OCI-LY1 (cell line): ENCODE measurements around the gene ARID3B.

Source experiments
- H2AFZ ChIP-seq: fragments of 200-600 bp; sonication (generic), shearing (Covaris generic); 2 replicates; pipeline ENCODE4 v1.6.0; 2014; ENCODE audit warnings: antibody characterized with exemption, mild to moderate bottlenecking, low read length
- H3F3A ChIP-seq: fragments of 200-600 bp; sonication (generic), shearing (Covaris generic); 2 replicates; pipeline ENCODE4 v1.6.0; 2014; ENCODE audit warnings: mild to moderate bottlenecking, antibody characterized with exemption, low read length, moderate library complexity; ENCODE audit not compliant: insufficient read depth
- H3K27ac ChIP-seq: fragments of 200-600 bp; sonication (generic); 2 replicates; pipeline ENCODE4 v1.5.1; 2014; ENCODE audit warnings: low read length, mixed run types, mild to moderate bottlenecking, low read depth; ENCODE audit not compliant: poor library complexity, severe bottlenecking
- H3K27me3 ChIP-seq: fragments of 200-600 bp; sonication (generic); 2 replicates; pipeline ENCODE4 v1.6.0; 2014; ENCODE audit warnings: antibody characterized with exemption, mild to moderate bottlenecking, low read length, moderate library complexity; ENCODE audit not compliant: insufficient read depth
- H3K36me3 ChIP-seq: fragments of 200-600 bp; sonication (generic); 2 replicates; pipeline ENCODE4 v1.6.1; 2014; ENCODE audit warnings: mild to moderate bottlenecking, antibody characterized with exemption, low read length, moderate library complexity, mixed read lengths; ENCODE audit not compliant: insufficient read depth
- H3K4me1 ChIP-seq: fragments of 200-600 bp; sonication (generic); 2 replicates; pipeline ENCODE4 v1.5.1; 2014; ENCODE audit warnings: mild to moderate bottlenecking, low read length, moderate library complexity; ENCODE audit not compliant: insufficient read depth, severe bottlenecking
- H3K4me2 ChIP-seq: fragments of 200-600 bp; sonication (generic), shearing (Covaris generic); 2 replicates; pipeline ENCODE4 v1.6.1; 2014; ENCODE audit warnings: low read length
- H3K4me3 ChIP-seq: fragments of 200-600 bp; sonication (generic); 2 replicates; pipeline ENCODE4 v1.5.1; 2014; ENCODE audit warnings: low read length, low read depth, mild to moderate bottlenecking, mixed read lengths; ENCODE audit not compliant: poor library complexity, severe bottlenecking
- H3K79me2 ChIP-seq: fragments of 200-600 bp; shearing (Covaris generic); 2 replicates; pipeline ENCODE4 v1.6.1; 2016; ENCODE audit warnings: mixed run types, low read length, mixed read lengths; ENCODE audit not compliant: insufficient read depth
- H3K9ac ChIP-seq: fragments of 200-600 bp; sonication (generic), shearing (Covaris generic); 2 replicates; pipeline ENCODE4 v1.6.1; 2014; ENCODE audit warnings: mild to moderate bottlenecking, low read length, mixed read lengths
- H3K9me2 ChIP-seq: fragments of 200-600 bp; sonication (generic), shearing (Covaris generic); 2 replicates; pipeline ENCODE4 v1.6.1; 2014; ENCODE audit warnings: low read depth, mild to moderate bottlenecking, low read length, mixed read lengths
- H3K9me3 ChIP-seq: fragments of 200-600 bp; shearing (Covaris generic); 2 replicates; pipeline ENCODE4 v1.6.1; 2014; ENCODE audit warnings: low read length, mixed read lengths
- H4K20me1 ChIP-seq: fragments of 200-600 bp; sonication (generic), shearing (Covaris generic); 2 replicates; pipeline ENCODE4 v1.6.0; 2016; ENCODE audit warnings: mild to moderate bottlenecking, low read length; ENCODE audit not compliant: insufficient read depth
- EZH2 ChIP-seq: fragments of 200-600 bp; sonication (generic), shearing (Covaris generic); IDR thresholded peaks from 2 replicates; pipeline ENCODE4 v1.8.0; 2017; ENCODE audit warnings: borderline replicate concordance, mixed run types, mild to moderate bottlenecking, antibody characterized with exemption, low read length, moderate library complexity, mixed read lengths
- TF ChIP-seq, protein P1 (sequence below): fragments of 200-600 bp; sonication (generic), shearing (Covaris generic); IDR thresholded peaks from 2 replicates; pipeline ENCODE4 v1.5.1; 2017; ENCODE audit warnings: mild to moderate bottlenecking, antibody characterized with exemption, low read length, moderate library complexity, mixed read lengths

The ARID3B gene

DNA sequence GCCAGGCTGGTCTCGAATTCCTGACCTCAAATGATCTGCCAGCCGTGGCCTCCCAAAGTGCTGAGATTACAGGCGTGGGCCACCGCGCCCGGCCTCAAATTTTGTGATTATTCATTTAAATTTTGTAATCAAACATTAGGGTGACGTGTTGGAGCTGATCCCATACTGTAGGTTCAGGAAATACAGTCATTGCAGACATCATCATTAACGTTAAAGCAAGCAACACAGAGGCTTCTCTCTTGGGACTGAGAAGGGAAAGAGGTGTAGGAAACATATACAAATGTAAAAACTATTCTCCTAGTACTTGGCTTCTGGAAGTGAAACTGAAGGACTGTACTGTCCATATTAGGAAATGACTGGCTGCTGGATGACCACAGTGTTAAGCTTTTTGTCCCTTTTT, 11.1 kb upstream of the ARID3B start:
- H4K20me1 ChIP-seq = no peaks in the 10 kb centered on the region
- no peaks in the 10 kb centered on the region for H3K4me1 ChIP-seq
- H3K4me3 ChIP-seq = no peak overlapping the region
- no peaks in the 10 kb centered on the region for H3K9me2 ChIP-seq
- H3K4me2 ChIP-seq = no peak overlapping the region
- no peaks in the 10 kb centered on the region; the same call in 1 of the 2 replicates for H3K27me3 ChIP-seq
- H3F3A ChIP-seq = no peaks in the 10 kb centered on the region
- TF ChIP-seq EZH2 = no peak
- TF ChIP-seq, protein P1, sequence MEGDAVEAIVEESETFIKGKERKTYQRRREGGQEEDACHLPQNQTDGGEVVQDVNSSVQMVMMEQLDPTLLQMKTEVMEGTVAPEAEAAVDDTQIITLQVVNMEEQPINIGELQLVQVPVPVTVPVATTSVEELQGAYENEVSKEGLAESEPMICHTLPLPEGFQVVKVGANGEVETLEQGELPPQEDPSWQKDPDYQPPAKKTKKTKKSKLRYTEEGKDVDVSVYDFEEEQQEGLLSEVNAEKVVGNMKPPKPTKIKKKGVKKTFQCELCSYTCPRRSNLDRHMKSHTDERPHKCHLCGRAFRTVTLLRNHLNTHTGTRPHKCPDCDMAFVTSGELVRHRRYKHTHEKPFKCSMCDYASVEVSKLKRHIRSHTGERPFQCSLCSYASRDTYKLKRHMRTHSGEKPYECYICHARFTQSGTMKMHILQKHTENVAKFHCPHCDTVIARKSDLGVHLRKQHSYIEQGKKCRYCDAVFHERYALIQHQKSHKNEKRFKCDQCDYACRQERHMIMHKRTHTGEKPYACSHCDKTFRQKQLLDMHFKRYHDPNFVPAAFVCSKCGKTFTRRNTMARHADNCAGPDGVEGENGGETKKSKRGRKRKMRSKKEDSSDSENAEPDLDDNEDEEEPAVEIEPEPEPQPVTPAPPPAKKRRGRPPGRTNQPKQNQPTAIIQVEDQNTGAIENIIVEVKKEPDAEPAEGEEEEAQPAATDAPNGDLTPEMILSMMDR = no peak
- no peaks in the 10 kb centered on the region for H3K36me3 ChIP-seq
- no peaks in the 10 kb centered on the region for H3K9me3 ChIP-seq
- no peak overlapping the region for H3K9ac ChIP-seq
- no peak overlapping the region for H3K27ac ChIP-seq
- no peaks in the 10 kb centered on the region for H3K79me2 ChIP-seq
- no peak overlapping the region for H2AFZ ChIP-seq

DNA sequence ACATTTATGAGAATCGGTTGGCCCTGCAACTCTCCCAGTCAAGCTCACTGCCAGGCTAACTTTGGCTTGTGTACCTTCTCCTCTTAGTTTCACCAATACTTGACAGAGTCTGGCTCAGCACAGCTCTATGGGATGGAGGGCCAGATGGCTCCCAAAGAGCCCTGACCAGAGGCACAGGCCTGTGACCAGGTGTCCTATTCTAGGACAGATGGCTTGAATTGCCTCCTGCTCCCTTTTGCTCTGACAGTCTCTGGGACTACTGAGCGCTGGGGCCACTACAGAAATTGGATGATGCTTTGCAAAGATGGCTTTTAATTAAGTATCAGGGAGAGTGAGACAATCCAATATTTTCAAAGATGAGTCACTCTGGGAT, 10.3 kb upstream of the ARID3B start:
- Histone ChIP-seq H3K4me1 (no peaks in the 10 kb centered on the region), H3K9me2 (no peaks in the 10 kb centered on the region), H3K4me3 (no peak overlapping the region), H3K9me3 (no peaks in the 10 kb centered on the region), H4K20me1 (no peaks in the 10 kb centered on the region), H3K9ac (no peak overlapping the region), H3K36me3 (no peaks in the 10 kb centered on the region), H2AFZ (no peak overlapping the region), H3K27ac (no peak overlapping the region), H3K27me3 (no peaks in the 10 kb centered on the region; the same call in 1 of the 2 replicates), H3F3A (no peaks in the 10 kb centered on the region), H3K79me2 (no peaks in the 10 kb centered on the region), H3K4me2 (no peak overlapping the region)
- TF ChIP-seq, protein P1 = no peak
- TF ChIP-seq EZH2 = no peak

DNA sequence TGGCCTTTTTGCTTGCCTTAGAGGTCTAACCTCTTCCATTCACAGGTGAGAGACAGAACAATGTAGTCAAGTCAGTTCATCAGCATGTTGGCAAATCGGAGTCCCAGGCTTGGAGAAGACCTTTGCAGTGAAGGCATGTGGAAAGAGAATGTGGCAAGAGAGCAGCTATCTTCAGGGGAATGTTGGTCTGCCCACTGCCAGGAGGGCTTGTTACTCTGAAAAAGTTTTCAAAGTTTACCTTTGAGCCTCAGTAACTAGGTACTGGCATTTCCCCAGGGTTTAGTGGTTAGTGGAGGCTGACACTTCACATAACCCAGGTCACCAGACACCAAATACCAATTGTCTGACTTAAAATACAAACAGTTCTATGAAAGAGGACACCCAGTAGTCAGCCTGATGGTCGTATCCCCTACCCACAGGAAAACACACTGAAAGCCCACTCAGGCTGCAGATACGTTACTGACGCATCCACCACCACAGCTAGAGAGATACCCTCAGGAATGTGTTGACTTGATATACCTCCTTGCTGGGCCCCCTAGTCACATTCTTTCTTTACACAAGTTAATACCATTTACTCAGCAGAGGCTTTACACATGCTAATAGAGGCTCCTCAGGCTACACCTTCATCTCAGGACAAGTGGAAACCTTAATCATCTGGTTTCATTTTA, 9.7 kb upstream of the ARID3B start:
- Histone ChIP-seq H2AFZ (no peak overlapping the region), H3K9me2 (no peaks in the 10 kb centered on the region), H3K9me3 (no peaks in the 10 kb centered on the region), H3F3A (no peaks in the 10 kb centered on the region), H3K36me3 (no peaks in the 10 kb centered on the region), H3K4me1 (no peaks in the 10 kb centered on the region), H3K4me3 (no peak overlapping the region), H3K27ac (no peak overlapping the region), H3K9ac (no peak overlapping the region), H3K27me3 (no peaks in the 10 kb centered on the region; the same call in 1 of the 2 replicates), H4K20me1 (no peaks in the 10 kb centered on the region), H3K4me2 (no peak overlapping the region), H3K79me2 (no peaks in the 10 kb centered on the region)
- TF ChIP-seq EZH2 = no peak
- TF ChIP-seq, protein P1 = no peak
